ENCODE measurements around the gene SRCIN1.
A peak's percentile ranks its signal among the peaks of the same experiment; 100 is the strongest.

Gene SRCIN1

DNA sequence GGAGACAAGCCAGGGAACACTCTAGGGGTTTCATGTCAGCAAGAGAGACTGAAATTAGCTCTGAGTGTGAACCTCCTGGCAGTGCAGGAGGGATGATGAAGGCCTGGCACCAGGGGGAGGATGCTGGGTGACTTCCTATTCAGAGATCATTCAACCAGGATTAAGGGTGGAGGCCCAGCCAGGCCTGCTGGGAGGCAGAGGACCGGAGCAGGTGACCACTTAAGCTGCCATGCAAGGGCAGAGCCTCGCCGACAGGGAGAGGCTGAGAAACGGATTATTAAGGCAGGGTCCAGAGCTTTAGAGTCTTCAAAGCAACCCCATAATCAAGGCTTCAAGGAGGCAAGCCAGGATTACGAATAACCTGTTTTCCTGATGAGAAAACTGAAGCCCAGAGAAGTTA, 10.6 kb upstream of the SRCIN1 start:
- DNase-seq (ENCODE audit: low spot score): no peak

DNA sequence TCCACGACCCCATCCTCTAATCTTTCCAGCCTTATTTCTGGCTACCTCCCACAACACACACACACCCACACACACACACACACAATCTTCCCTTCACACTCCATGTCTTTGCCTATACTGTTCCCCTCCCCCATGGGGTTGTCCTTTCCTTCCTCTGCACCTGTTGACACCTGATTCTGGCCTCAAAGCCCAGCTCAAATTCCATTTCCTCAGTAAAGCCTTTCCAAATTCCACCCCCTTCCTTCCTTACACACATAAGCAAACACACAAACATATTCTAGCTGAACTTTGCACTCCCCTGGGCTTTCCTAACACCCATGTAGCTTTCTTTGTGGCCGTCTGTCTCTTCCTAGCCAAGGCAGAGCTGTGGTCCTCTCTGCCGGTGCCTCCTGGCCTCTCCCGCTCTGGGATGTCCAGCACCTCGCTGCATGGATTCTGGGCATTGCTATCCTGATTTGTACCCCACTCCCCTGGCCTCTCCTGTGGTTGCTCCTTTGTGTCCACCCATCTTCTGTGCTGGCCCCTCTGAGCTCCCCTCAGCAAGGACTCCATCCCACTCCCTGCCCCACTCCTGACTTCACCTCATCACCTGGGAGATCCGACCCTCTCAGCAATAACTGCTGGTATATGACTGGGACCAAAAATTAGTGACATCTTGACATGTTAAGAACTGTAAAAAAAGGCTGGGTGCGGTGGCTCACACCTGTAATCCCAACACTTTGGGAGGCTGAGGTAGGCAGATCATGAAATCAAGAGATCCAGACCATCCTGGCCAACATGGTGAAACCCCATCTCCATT, 8.4 kb upstream of the SRCIN1 start:
- DNase-seq (ENCODE audit: low spot score): peak; percentile 71

DNA sequence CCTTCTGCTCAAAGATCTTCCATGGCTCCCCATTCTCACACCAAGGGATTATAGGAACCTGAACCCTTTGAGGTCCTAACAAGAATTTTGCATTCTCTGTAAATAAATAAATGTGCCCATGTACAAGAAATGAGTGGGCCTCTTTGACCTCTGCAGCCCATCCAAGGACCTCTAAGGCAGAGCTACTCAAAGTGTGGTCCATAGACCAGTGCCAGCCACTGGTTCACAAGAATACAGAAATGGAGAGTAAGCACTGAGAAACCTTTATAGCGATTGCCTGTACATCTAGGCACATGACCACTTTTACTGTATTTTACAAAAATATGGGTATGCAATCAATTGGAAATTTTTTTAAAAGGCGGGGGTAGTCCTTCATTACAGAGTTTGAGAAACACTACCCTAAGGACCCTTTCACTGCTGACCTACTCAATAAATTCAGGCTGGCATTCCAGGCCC, 7.8 kb upstream of the SRCIN1 start:
- no peak for DNase-seq (ENCODE audit: low spot score)

DNA sequence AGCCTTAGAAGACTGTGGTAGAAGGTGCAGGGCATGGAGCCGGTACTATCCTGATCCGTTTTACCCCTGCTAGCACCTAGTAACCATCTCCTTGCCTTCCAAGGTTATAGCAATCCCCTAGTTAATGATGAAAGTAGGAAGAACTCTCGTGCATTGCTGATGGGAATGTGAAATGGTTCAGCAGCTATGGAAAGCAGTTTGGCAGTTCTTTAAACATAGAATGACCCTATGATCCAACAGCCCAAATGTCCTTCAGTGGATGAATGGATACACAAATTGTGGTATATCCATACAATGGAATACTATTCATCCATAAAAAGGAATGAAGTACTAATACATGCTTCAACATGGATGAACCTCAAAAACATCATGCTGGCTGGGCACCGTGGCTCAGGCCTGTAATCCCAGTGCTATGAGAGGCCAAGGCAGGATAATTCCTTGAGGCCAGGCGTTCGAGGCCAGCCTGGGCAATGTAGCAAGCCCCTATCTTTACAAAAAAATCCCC, 6.2 kb upstream of the SRCIN1 start:
- DNase-seq (ENCODE audit: low spot score): no peak

DNA sequence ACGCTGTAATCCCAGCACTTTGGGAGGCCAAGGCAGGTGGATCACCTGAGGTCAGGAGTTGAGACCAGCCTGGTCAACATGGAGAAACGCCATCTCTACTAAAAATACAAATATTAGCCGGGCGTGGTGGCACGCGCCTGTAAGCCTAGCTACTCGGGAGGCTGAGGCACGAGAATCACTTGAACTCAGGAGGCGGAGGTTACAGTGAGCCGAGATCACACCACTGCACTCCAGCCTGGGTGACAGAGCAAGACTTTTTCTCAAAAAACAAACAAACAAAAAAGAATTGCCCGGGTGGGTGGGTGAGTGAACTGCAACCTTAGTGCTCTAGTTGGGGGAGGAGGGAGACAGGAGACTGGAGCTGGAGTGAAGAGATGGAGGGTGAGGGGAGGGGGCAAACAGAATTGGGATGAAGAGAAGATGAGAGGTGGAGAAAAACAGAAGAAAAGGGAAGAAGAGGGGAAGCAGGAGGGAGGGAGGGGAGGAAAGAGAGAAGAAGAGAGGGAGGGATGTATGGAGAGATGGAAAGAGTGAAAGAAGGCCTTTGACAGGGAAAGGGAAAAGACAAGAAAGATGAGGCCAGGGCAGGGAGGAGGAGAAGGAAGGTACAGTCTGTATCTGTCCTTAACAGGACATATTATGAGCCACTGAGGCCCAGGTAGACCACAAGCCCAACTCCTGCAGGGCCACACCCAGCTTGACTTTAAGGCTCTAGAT, 5.5 kb upstream of the SRCIN1 start:
- DNase-seq (ENCODE audit: low spot score): no peak

DNA sequence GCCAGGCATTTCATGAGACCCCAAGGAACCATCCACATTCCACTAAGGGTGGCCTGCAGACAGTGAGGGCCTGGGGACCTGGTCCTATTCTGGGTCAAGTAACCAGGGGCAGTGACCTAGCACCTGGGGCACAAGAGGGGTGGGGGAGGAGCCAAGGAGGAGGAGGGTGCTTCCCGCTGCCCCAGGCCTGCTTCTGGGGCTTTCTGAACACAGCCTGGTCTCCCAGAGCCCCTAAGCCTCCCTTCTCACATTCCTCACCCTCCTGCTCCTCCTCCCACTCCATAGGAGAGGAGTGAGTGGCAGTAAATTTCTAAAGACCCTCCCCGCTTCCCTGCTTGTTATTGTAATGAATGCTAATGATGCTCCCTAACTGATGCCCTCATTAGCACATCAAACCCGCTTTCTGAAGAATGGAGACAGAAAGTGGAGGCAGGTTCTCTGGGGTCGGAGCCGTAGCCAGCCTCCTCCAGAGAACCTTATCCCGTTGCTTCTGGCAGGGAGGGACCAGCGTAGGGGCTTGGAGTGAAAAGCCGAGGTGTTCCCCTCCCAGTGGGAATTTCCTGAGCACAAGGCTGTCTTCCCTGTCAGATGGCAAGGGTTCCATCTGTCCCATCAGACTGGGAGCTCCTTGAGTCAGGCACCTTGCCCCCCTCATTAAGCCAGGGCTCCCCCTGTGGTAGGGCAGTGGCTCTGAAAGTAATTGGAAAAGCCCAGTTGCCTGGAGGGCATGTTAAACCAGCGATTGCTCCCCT, 3.7 kb upstream of the SRCIN1 start:
- no peak for DNase-seq (ENCODE audit: low spot score)

DNA sequence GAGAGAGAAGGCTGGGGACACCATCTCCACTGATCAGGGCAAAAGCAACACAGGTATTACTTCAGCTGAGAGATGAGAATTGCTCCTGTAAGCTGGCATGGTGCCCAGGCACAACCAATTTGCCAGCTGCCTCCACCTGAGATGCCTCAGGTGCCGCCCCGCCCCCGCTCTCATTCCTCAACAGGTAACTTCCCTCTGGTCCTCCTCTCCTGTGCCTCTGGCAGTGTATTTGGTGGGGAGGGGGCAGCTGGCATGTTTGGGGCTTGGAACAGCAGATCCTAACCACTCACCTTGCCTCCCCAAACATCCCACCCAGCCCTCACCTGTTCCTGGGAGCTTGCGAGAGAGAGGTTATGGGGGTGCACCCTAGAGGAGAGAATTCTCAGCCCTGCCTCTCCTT, 2.9 kb upstream of the SRCIN1 start:
- no peak for DNase-seq (ENCODE audit: low spot score)

DNA sequence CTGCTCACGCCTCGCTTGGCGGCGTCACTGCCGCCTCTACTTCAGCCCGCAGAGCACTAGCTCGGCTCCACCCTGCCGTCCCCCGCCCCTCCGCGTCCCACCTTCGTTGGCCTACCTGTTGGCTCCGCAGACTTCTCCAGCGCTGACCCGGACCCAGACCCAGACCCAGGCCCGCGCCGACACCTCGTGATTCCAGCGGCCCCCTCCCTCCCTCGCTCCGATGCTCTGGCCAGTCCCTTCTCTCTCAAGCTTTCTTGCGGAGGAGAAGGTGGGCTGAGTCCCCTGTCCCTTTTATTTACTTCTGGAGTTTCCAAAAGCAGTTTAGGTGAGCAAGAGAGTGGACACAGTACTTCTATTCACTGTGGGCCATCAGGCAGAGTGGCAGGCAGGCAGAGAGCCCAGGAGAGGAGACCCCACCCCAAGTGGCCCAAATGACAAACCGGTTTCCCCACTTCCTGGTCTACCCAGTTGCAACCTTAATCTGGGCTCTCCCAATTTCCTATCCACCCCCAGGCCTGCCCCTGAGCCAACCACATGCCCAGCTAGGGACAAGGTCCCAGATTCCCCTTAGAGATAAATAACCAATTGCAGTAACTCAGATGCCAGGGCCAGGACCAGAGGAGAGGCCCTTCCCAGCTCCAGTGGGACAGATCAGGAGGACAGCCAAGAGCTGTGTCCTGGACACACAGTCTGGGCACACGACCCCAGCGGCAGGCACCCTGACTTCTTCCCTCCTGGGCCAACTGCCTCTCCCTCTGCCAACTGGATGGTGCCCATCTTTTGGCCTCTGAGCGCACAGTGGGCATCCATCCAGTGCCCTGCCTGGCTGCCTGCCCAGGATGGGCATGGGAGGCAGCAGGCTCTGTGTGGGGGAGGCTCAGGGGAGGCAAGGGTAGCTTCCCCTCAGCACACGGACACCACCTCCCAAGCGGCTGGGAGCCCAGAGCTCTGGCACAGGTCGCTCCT, 1.2 kb upstream of the SRCIN1 start:
- DNase-seq (ENCODE audit: low spot score): no peak

DNA sequence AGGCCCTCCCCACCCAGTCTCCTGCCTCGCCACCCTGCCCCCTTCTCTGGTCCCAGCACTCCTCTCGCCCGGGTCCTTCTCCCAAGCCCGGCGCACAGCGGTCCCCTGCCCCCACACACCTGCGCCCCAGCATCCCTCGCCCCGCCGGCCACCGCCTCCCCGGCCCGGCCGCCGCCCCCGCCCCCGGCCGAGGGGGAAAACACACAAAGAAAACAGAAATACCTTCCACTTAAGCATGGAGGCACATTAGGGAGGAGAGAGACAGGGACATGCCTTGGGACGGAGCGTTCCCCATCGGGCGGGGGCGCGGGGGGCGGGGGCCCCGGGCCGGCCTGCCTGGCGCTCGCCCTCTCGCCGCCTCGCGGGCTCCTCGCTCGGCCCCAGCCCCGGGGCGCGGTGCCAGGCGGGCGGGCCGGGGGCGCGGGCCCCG, 326 bp downstream of the SRCIN1 start:
- peak; percentile 46 for DNase-seq (ENCODE audit: low spot score)

DNA sequence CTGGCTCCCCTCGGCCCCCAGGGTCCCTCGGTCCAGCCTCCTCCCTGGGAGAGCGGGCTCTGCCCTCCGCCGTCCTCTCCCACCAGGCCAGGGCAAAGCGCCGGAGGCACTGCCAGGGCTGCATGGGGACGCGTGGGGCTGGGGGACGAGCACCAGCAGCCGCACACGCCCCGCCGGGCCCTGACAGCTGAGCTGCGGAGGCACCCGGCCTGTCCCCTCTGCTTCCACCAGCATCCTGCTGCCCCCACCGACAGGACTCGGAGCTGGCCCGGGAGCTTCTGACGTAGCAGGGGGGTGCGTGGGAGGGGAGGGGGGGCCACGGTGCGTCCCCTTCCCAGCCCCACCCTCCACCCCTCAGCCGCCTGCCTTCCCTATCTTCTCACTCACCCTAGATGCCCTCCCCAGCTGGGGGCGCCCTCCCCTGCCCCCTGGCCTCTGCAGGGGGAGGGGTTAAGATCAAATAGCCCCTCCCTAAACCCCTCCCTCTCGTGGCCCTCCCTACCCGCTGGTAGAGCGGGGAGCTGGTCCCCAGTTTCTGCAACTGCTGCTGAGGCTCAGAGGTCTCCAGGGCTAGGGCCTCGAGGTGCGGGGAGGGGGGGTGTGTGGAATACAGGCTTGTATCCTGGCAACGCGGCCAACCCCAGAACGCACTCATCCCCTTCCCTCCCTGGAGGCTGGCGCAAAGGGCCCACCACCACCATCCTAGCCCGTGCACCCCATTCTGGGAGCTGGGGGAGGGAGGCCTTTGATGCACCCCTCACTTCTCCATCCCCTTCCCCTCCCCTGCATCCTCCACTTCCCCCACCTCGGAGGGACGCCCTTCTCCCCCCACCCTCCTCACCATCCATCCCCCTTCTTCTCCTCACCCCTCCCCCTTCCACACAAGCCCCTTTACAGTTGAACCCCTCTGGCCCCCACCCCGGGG, 1.0 kb downstream of the SRCIN1 start:
- peak; percentile 52 for DNase-seq (ENCODE audit: low spot score)

DNA sequence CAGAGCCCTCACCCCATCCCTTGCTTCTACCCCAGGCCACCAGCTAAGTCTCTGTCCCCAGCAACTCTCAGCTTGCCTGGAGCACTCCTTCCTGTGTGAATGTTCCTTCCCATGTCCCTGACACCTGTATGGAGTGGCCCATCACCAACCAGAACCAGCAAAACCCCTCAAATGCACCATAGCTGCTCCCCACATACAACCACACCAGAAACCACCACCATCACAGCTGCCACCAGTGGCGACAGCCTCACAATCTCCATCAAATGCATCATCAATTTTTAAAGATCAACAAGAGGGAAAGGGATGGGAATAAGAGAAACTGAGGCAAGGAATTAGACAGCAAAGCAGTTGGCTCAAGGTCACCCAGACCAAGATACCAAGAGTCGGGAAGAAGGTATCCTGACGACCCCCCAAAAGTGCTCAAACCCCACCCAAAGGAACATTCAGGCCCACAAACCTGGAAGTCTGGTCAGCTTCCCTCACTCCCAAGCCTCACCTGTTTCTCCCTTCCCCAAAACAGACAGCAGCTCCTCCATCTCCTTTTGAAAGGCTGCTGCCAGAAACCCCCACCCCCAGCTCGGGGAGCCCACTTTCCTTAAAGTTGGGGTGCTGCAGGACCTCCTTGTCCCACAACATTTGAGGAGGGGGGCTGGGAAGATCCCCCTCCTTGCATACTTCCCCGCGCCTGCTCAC, 1.8 kb downstream of the SRCIN1 start:
- no peak for DNase-seq (ENCODE audit: low spot score)

DNA sequence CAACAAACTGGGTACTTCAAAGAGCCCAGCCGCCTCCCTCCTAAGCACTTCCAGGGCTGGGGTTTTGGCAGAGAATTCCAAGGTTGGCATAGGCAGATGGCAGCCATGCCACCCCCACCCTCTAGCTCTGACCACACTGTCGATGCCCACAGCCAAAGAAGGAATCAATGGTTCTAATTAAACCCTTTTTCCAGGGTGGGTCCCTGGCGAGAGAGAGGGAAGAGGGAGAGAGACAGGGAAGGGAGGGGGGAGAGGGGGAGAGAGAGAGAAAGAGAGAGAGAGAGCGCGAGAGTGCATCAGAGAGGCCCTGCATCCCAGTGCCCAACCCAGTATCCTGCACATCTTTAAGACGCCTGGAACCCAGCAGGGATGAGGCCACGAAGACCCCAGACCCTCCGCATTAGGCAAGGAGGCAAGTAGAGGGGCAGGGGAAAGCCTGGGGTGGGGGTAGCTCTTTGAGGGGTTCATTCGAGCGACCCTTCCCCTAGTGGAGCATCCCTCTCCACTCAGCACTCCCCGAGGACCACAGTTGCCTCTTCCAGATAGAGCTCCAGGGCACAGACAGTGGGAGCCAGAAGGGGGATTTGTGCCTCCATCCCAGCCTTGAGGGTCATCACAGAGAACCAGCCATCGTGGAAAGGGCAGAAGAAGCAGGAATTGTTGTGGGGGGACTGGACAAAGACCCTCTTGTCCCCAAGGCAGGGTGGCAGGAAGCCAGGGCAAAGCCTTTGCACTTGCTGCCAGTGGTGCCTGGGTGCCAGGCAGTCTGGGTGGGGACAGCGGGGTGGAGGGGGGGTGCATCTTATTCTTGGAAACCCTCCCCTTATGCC, 2.6 kb downstream of the SRCIN1 start:
- DNase-seq (ENCODE audit: low spot score): no peak

DNA sequence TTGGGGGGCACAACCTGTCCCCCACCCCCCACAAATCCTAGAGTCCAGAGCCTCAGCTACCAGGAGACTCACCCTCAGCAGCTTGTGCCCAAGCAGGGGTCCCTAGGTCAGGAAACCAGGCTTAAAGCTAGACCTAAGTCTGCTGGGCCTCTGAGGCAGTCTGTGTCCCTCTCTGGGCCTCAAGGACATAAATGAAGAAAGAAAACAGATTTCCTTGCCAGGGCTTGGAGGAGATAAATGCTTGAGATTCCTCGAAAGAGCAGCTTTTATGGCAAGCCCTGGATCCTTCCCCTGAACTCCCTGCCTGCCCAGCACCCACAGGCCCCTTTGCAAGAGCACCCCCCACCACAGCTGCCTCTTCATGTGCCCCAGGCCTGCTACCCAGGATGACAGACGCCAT, 3.3 kb downstream of the SRCIN1 start:
- no peak for DNase-seq (ENCODE audit: low spot score)

DNA sequence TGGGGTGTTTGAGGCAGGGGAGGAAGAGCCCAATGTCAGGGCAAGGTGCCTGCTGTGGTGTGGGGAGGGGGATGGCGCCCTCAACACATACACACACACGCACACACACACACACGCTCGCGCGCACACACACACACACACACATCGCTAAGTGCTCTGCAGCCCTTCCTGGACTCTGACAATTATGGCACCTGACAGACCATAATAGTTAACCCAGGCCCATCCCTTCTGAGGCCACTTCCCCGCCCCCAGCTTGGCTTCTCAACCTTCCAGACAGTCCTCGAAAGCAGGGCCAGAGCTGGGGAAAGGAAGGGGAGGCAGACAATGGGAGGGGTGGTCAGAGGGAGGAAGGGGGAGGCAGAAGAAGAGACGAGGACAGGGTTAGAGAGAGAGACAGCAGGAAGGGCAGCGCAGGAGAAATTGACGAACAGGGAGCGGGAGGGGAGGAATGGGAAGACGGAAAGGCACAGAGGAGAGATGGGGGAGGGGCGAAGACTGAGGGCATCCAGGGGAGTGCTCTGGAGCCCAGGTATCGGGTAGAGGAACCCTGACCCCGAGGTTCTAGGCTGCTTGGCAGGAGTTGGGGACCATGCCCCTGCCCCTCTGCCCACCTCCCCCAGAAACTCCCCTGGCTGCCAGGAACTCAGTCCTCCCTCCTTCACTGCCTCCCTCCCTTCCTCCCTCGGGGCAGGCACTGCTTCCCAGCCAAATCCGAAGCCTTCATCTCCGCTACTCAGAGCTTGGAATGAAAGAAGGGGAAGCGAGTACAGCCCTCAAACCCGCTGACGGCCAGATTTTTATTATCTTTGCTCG, 4.0 kb downstream of the SRCIN1 start:
- DNase-seq (ENCODE audit: low spot score): peak; percentile 50

DNA sequence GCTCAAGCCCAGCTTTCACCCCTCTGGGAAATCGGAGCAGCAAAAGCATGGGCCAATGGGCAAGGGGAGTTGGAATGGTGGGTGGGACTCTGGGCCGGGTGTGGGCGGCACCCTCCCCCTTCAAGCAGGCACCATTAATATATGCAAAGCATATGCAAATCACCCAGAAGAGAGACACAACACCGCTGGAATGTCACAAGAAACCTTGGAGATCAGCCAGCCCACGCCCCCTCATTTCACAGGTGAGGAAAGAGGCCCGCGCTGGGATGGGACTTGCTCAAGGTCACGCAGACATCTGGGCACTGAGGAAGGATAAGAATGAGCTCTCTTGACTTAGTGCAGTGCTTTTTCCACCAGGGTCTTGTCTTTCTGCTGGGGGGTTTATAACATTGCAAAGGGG, 4.8 kb downstream of the SRCIN1 start:
- DNase-seq (ENCODE audit: low spot score): no peak

DNA sequence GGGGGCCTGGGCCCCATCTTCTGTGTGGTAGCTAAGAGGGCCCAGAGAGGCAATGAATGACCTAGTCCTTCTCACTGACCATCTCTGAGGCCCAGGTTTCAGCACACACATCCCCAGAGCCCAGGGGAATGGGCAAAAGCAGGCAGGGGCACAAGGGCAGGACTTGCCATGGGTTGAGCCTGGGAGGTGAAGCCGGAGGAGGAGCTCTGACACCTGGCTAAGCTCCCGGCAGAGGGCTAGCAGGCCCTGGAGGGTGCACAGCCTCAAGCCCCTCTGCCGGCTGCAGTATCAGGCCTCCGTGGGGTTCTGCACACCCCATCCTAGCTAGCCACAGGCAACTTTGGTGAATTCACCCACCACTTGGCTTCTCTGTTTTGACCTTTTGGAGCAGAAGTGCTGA, 5.3 kb downstream of the SRCIN1 start:
- no peak for DNase-seq (ENCODE audit: low spot score)

DNA sequence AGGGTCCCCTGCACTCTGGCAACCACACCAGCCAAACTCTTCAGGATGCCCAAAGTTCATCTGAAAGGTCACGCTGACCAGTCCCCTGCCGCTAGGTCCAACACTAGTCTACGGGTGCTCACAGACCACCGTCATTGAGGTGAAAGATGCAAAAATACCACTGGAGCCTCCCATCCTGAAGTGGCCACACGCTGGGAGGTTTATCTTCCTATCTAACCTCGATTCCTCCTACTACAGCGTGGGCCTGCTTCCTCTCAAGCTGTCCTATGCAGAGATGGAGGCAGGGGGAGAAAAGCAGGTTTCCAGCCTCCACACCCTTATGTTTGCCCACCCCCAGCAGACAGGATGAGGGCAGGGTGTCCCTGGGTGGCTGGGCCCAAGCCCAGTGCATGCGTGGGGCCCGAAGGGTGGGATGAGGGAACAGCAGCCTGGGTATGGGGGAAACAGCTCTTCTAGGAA, 6.3 kb downstream of the SRCIN1 start:
- DNase-seq (ENCODE audit: low spot score): no peak

DNA sequence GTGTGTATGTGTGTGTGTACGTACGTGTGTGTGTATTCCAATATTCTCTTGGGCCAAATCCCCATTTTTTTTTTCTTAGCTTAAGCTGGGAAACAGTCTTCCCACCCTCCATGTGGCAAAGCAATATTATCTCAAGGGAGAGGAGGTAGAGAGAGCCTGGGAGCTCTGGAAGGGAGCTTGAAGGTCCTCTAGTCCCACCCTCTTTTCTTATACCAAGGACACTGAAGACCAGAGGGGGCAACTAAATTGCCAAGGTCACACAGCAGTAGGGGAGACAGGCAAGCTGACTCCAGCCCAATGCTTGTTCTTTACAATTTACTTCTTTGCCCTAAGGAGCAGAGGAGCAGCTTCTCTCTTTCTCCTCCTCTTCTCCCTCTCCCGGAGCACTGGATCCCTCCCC, 6.8 kb downstream of the SRCIN1 start:
- no peak for DNase-seq (ENCODE audit: low spot score)
